Suprapubic skin (tissue), 4 donors: ENCODE measurements around the gene HADH. TPM values are rescaled to one million over a fixed set of nuclear protein-coding genes. Genes with fewer than 3 reads are reported as not detected.
A peak's percentile ranks its signal among the peaks of the same experiment; 100 is the strongest.

Experiments used
- DNase-seq, 2 donors: peaks; one replicate each; pipeline ENCODE4 v3.0.0-alpha.2; 2019; ENCODE audit warnings: low spot score in 2 of 2
- H3K27ac ChIP-seq: fragments of 200-600 bp; sonication (generic); one replicate; pipeline ENCODE4 v1.5.1; 2019
- H3K27me3 ChIP-seq: fragments of 200-600 bp; sonication (generic); one replicate; pipeline ENCODE4 v1.5.1; 2019
- H3K36me3 ChIP-seq: fragments of 200-600 bp; sonication (generic); one replicate; pipeline ENCODE4 v1.5.1; 2019
- H3K4me1 ChIP-seq: fragments of 200-600 bp; sonication (generic); one replicate; pipeline ENCODE4 v1.5.1; 2019
- H3K4me3 ChIP-seq: fragments of 200-600 bp; sonication (generic); one replicate; pipeline ENCODE4 v1.5.1; 2019; ENCODE audit warnings: mild to moderate bottlenecking
- H3K9me3 ChIP-seq: fragments of 200-600 bp; sonication (generic); one replicate; pipeline ENCODE4 v1.5.1; 2019
- EP300 ChIP-seq: sonication (generic); formaldehyde crosslinking; IDR thresholded peaks from one replicate; pipeline ENCODE4 v1.6.1; 2017; ENCODE audit warnings: antibody characterized with exemption
- POLR2A ChIP-seq, 2 donors: fragments of 450-650 bp; IDR thresholded peaks; one replicate each; pipeline ENCODE4 v1.6.1; 2017; ENCODE audit warnings: antibody characterized with exemption in 2 of 2, mild to moderate bottlenecking in 2 of 2, moderate library complexity in 2 of 2
- POLR2AphosphoS5 ChIP-seq, 3 donors: sonication (generic); formaldehyde crosslinking; IDR thresholded peaks; one replicate each; pipeline ENCODE4 v1.6.1; 2017; ENCODE audit warnings: antibody characterized with exemption in 3 of 3
- WGBS: methylation state at CpG from one replicate; pipeline ENCODE4 v1.1.5; 2018; 5-methylcytosine and 5-hydroxymethylcytosine counted together
- total RNA-seq, 4 donors: library from RNA; depleted of rRNA; stranded (reverse); fragments of >200 nt; gene quantifications; one replicate each; pipeline ENCODE4 v1.1.0, GENCODE V29; 2016
- TF ChIP-seq, protein P1 (sequence below), 2 donors: fragments of 200-600 bp in 1 of 2; fragments of 450-650 bp in 1 of 2; sonication (generic) in 1 of 2; IDR thresholded peaks; one replicate each; pipeline ENCODE4 v1.5.1; 2016 to 2019; ENCODE audit warnings: antibody characterized with exemption in 2 of 2, mild to moderate bottlenecking in 1 of 2, moderate library complexity in 1 of 2

The HADH gene
- total RNA-seq, 4 donors from 2014 or later, result 37.0 to 51.1 (median 42.6) TPM

- 79% methylated on average over 2 of the region's 2 CpGs for WGBS
- H3K36me3 ChIP-seq, result no peaks in the 10 kb centered on the region
- peaks cover 23% of the 10 kb centered on the region for H3K4me1 ChIP-seq
- peak overlapping the region; percentile 62 for H3K27ac ChIP-seq
- DNase-seq, result no peak
- H3K4me3 ChIP-seq, result no peak overlapping the region
- no peaks in the 10 kb centered on the region for H3K27me3 ChIP-seq
- H3K9me3 ChIP-seq, result no peaks in the 10 kb centered on the region
- TF ChIP-seq POLR2AphosphoS5 (IDR thresholded peaks at IDR 0.05), result no peak
Measured at GRCh38 chr4:107997794-107998193, 8.1 kb downstream of the HADH start.

- H3K9me3 ChIP-seq, result no peaks in the 10 kb centered on the region
- 77% methylated on average over 2 of the region's 2 CpGs for WGBS
- no peak overlapping the region for H3K27ac ChIP-seq
- DNase-seq, result no peak
- no peaks in the 10 kb centered on the region for H3K27me3 ChIP-seq
- TF ChIP-seq, protein P1, sequence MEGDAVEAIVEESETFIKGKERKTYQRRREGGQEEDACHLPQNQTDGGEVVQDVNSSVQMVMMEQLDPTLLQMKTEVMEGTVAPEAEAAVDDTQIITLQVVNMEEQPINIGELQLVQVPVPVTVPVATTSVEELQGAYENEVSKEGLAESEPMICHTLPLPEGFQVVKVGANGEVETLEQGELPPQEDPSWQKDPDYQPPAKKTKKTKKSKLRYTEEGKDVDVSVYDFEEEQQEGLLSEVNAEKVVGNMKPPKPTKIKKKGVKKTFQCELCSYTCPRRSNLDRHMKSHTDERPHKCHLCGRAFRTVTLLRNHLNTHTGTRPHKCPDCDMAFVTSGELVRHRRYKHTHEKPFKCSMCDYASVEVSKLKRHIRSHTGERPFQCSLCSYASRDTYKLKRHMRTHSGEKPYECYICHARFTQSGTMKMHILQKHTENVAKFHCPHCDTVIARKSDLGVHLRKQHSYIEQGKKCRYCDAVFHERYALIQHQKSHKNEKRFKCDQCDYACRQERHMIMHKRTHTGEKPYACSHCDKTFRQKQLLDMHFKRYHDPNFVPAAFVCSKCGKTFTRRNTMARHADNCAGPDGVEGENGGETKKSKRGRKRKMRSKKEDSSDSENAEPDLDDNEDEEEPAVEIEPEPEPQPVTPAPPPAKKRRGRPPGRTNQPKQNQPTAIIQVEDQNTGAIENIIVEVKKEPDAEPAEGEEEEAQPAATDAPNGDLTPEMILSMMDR (IDR thresholded peaks at IDR 0.05), result no peak
- TF ChIP-seq EP300 (no peak), POLR2A (IDR thresholded peaks at IDR 0.05) (no peak), POLR2AphosphoS5 (IDR thresholded peaks at IDR 0.05) (no peak)
- H3K4me1 ChIP-seq, result peaks cover 18% of the 10 kb centered on the region
- no peak overlapping the region for H3K4me3 ChIP-seq
- H3K36me3 ChIP-seq, result no peaks in the 10 kb centered on the region
Measured at GRCh38 chr4:107999932-108000539, 10.3 kb downstream of the HADH start.

- Histone ChIP-seq H3K27ac (no peak overlapping the region), H3K4me3 (no peak overlapping the region), H3K27me3 (no peaks in the 10 kb centered on the region), H3K4me1 (peaks cover 18% of the 10 kb centered on the region), H3K9me3 (no peaks in the 10 kb centered on the region), H3K36me3 (no peaks in the 10 kb centered on the region)
- no peak for TF ChIP-seq POLR2A (IDR thresholded peaks at IDR 0.05)
- TF ChIP-seq, protein P1 (IDR thresholded peaks at IDR 0.05), result no peak
- no peak for TF ChIP-seq POLR2AphosphoS5 (IDR thresholded peaks at IDR 0.05)
- no peak for TF ChIP-seq EP300
- DNase-seq, result no peak
- 89% methylated on average over 3 of the region's 3 CpGs for WGBS
Measured at GRCh38 chr4:108001540-108002135, 11.9 kb downstream of the HADH start.

DNA sequence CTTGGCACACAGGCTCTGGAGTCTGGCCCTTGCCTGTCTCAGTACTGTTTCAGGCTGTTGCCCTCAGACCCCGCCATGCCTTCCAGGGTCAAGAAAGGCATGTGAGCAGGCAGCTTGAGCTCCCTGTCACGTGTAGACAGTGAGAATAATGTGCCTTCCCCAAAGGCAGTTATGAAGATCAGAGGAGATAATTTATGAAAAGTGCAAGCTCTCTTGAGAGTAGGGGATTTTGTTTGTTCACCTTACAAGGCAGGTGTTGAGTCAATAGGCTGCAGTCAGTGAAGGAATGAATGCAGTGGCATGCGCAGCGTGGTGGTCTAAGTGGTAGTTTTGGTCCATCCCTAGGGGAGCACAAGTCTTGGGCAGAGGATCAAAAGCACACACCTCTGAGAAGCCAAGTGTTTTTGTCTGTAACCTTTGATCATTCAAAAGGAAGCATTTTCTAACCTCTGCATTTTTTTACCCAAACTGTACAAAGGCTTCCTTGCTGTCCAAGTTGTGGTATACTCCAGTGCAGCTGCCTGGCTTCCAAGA is 14.4 kb downstream of the HADH start:
- no peak for DNase-seq
- TF ChIP-seq POLR2A (IDR thresholded peaks at IDR 0.05) (no peak), POLR2AphosphoS5 (IDR thresholded peaks at IDR 0.05) (no peak), EP300 (no peak)
- TF ChIP-seq, protein P1 (IDR thresholded peaks at IDR 0.05), result no peak
- no peaks in the 10 kb centered on the region for H3K4me1 ChIP-seq
- H3K4me3 ChIP-seq, result no peak overlapping the region
- no peaks in the 10 kb centered on the region for H3K9me3 ChIP-seq
- 68% methylated on average over 4 of the region's 4 CpGs for WGBS
- H3K27ac ChIP-seq, result no peak overlapping the region
- no peaks in the 10 kb centered on the region for H3K36me3 ChIP-seq
- H3K27me3 ChIP-seq, result no peaks in the 10 kb centered on the region

DNA sequence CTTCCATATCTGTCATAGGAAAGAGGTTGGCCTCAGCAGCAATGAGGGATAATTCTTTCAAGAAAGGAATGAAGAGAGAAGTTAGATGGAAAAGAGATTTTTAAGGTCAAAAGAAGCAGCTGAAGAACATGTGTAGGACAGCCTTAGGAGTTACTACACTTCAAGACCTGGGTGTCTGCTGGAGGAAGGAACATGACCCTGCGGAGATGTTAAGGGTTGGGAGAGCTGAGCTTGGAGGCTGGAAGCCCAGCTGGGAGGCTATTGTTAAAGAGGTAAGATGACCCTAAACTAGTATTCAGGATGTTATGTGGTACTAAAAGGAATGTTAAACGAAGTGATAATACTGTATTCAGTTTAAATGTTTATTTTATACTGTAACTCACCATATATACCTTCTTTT is 15.0 kb downstream of the HADH start:
- H3K4me1 ChIP-seq, result no peaks in the 10 kb centered on the region
- 92% methylated on average over 2 of the region's 2 CpGs for WGBS
- no peaks in the 10 kb centered on the region for H3K9me3 ChIP-seq
- DNase-seq, result no peak
- no peaks in the 10 kb centered on the region for H3K27me3 ChIP-seq
- no peak overlapping the region for H3K4me3 ChIP-seq
- H3K27ac ChIP-seq, result no peak overlapping the region
- TF ChIP-seq POLR2A (IDR thresholded peaks at IDR 0.05), result no peak
- TF ChIP-seq, protein P1 (IDR thresholded peaks at IDR 0.05), result no peak
- no peak for TF ChIP-seq EP300
- no peak for TF ChIP-seq POLR2AphosphoS5 (IDR thresholded peaks at IDR 0.05)
- no peaks in the 10 kb centered on the region for H3K36me3 ChIP-seq
